Testis (tissue), 3 donors: ENCODE results near the gene RAB11FIP3. TPM values are rescaled to one million over a fixed set of nuclear protein-coding genes. Genes with fewer than 3 reads are reported as not detected.

Experiments
- DNase-seq: peaks from one replicate; pipeline ENCODE4 v3.0.0-alpha.2; 2019
- H3K27ac ChIP-seq, 2 donors: fragments of 200-600 bp; sonication (generic); one replicate each; pipeline ENCODE4 v1.5.1; 2019
- H3K27me3 ChIP-seq: fragments of 200-600 bp; sonication (generic); one replicate; pipeline ENCODE4 v1.5.1; 2019
- H3K36me3 ChIP-seq: fragments of 200-600 bp; sonication (generic); one replicate; pipeline ENCODE4 v1.5.1; 2017; ENCODE audit warnings: low read depth; ENCODE audit errors: missing control alignments
- H3K4me1 ChIP-seq: fragments of 200-600 bp; sonication (generic); one replicate; pipeline ENCODE4 v1.5.1; 2019
- H3K4me3 ChIP-seq, 2 donors: fragments of 200-600 bp; sonication (generic); one replicate each; pipeline ENCODE4 v1.5.1; 2017 to 2019
- H3K9me3 ChIP-seq: fragments of 200-600 bp; sonication (generic); one replicate; pipeline ENCODE4 v1.5.1; 2017
- POLR2A ChIP-seq: fragments of 450-650 bp; IDR thresholded peaks from one replicate; pipeline ENCODE4 v1.6.1; 2017; ENCODE audit warnings: antibody characterized with exemption, mild to moderate bottlenecking, moderate library complexity
- WGBS, 2 donors: methylation state at CpG; one replicate each; pipeline ENCODE4 v1.1.5; 2018; 5-methylcytosine and 5-hydroxymethylcytosine counted together
- intact Hi-C: fragments of 100-400 bp; cut with DNase I; formaldehyde crosslinking; loops from one replicate; pipeline ENCODE4 v1.15.1; 2023; ENCODE audit warnings: low total_unique reads
- polyA plus RNA-seq: library from polyadenylated mRNA; stranded (reverse); fragments of 350-450 nt; fragmentation: Illumina TruSeq; extraction: RNeasy Lipid Tissue Mini Kit (QIAGEN cat#74804); gene quantifications from one replicate; pipeline ENCODE4 v1.2.3, GENCODE V29; 2014; ENCODE audit warnings: low read depth, low replicate concordance; ENCODE audit not compliant: insufficient read depth
- total RNA-seq, 2 donors: library from RNA; depleted of rRNA; stranded (reverse); fragments of >200 nt; gene quantifications; one replicate each; pipeline ENCODE4 v1.2.3, GENCODE V29; 2016
- TF ChIP-seq, protein P1 (sequence below), 3 experiments: fragments of 450-650 bp in 2 of 3; fragments of 200-600 bp in 1 of 3; sonication (generic) in 1 of 3; IDR thresholded peaks; one replicate each; pipeline ENCODE4 v1.5.1; 2016 to 2019; ENCODE audit warnings: antibody characterized with exemption in 3 of 3, mild to moderate bottlenecking in 2 of 3, moderate library complexity in 1 of 3

RAB11FIP3 gene
- total and polyA plus RNA-seq, 3 donors from 2014 or later, result 61.7 to 186 (median 166) TPM

DNA sequence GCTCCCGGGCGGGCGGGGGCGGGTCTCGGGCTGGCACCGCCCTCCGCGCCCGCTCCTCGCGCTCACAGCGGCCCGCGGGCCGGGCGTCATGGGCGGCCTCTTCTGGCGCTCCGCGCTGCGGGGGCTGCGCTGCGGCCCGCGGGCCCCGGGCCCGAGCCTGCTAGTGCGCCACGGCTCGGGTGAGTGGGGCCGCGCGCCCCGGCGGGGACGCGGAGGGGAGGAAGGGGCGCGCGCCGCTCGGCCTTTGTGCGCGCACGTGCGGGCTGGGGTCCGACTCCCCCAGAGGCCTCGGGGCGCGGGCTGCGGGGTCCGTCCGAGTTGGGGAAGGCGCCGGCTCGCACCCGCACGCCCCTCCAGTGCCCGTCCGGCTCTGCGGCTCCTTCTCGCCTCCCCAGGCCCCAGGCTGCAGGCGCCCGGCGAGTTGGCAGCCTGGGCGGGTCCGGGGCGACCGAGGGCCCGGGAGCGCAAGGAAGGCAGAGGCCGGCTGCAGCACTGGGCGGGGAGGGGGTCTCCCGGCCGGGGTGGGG lies 28.3 kb upstream of the RAB11FIP3 start, which contains the start of gene NME4:
NME4 (plus strand) TSS at position 65 of the 527 bp plus-strand sequence; CDS start at position 89, 24 bp downstream.
- no peak for TF ChIP-seq POLR2A
- TF ChIP-seq, protein P1, sequence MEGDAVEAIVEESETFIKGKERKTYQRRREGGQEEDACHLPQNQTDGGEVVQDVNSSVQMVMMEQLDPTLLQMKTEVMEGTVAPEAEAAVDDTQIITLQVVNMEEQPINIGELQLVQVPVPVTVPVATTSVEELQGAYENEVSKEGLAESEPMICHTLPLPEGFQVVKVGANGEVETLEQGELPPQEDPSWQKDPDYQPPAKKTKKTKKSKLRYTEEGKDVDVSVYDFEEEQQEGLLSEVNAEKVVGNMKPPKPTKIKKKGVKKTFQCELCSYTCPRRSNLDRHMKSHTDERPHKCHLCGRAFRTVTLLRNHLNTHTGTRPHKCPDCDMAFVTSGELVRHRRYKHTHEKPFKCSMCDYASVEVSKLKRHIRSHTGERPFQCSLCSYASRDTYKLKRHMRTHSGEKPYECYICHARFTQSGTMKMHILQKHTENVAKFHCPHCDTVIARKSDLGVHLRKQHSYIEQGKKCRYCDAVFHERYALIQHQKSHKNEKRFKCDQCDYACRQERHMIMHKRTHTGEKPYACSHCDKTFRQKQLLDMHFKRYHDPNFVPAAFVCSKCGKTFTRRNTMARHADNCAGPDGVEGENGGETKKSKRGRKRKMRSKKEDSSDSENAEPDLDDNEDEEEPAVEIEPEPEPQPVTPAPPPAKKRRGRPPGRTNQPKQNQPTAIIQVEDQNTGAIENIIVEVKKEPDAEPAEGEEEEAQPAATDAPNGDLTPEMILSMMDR (IDR thresholded peaks at IDR 0.05), result no peak
- no peaks in the 10 kb centered on the region for H3K9me3 ChIP-seq
- peaks cover 23% of the 10 kb centered on the region for H3K4me1 ChIP-seq
- H3K4me3 ChIP-seq, result peak within 1 kb of the TSS; percentile 65 to 78
- peak; percentile 51 for DNase-seq
- intact Hi-C loops, result no loop called here
- no peaks in the 10 kb centered on the region for H3K27me3 ChIP-seq
- 0% methylated on average over 5 to 39 of the region's 75 CpGs for WGBS, 2 donors
- peak within 1 kb of the TSS; percentile 80 to 88 for H3K27ac ChIP-seq
- no peaks in the 10 kb centered on the region for H3K36me3 ChIP-seq

DNA sequence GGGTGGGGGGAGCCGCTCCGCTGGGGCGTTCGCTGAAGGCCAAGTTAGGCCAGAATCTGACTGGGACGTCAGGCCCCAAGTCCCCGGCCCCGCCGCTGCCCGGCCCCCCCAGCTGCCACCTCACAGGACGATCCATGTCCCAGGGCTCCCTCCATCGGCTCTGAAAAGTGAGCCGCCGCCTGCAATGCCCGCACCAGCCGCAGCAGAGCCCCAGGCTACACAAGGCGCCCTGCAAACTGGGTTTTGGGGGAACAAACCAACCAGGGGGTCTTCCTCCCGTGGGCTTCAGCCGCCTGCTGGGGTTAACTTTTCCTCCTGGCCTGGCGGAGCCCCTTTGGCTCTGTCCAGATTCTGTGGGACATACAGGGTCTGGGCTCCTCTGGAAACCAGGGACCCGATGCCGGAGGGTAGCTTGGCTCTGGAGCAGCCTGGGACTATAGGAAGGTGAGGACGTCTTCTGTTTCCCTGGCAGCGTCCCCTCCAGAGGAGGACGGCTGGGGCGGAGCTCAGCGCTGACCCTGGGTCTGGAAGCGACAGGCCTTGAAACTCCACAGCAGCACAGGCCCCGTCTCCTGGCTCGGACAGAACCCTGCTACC lies 27.6 kb upstream of the RAB11FIP3 start:
- H3K27ac ChIP-seq, result peak overlapping the region; percentile 55 to 88
- H3K27me3 ChIP-seq, result no peaks in the 10 kb centered on the region
- intact Hi-C loops, result no loop called here
- H3K36me3 ChIP-seq, result no peaks in the 10 kb centered on the region
- no peak for TF ChIP-seq POLR2A
- TF ChIP-seq, protein P1 (IDR thresholded peaks at IDR 0.05), result peak; percentile 33 to 49 (median 44)
- peaks cover 23% of the 10 kb centered on the region for H3K4me1 ChIP-seq
- peak overlapping the region; percentile 65 to 78 for H3K4me3 ChIP-seq
- peak; percentile 75 for DNase-seq
- WGBS, 2 donors, result 17 to 26% methylated on average over 10 to 16 of the region's 29 CpGs
- no peaks in the 10 kb centered on the region for H3K9me3 ChIP-seq

DNA sequence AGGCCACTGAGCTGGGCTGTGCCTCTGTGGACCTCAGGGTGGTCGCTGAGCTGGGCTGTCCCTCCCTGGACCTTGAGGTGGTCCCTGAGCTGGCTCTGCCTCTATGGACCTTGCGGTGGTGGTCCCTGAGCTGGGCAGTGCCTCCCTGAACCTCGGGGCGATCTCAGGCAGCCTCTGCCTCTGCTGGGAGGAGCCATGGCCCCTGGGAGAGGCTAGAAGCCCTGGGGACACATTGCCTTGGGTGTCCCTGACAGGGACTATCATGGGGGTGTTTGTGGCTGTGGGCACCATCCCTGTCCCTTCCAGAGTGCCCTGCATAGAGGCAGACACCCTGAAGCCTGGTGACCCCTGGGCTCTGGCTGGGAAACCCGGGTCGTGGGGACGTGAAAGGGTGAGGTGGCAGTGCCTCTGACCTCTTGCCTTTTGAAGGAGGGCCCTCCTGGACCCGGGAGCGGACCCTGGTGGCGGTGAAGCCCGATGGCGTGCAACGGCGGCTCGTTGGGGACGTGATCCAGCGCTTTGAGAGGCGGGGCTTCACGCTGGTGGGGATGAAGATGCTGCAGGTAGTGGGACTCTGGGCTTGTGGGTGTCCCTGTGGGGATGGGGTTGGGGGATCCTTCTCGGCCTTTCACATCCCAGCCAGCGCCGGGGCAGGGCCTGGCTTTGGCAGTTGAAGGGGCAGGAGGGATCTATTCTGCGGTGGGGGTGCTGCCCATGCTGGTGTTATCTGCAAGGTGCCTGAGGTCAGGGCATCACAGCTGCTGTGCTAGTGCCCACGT lies 26.7 kb upstream of the RAB11FIP3 start:
- 57 to 79% methylated on average over 3 to 24 of the region's 24 CpGs for WGBS, 2 donors
- Histone ChIP-seq H3K27me3 (no peaks in the 10 kb centered on the region), H3K9me3 (no peaks in the 10 kb centered on the region), H3K4me3 (no peak overlapping the region), H3K27ac (peak overlapping the region; percentile 55 to 88), H3K4me1 (peaks cover 23% of the 10 kb centered on the region), H3K36me3 (no peaks in the 10 kb centered on the region)
- intact Hi-C loops, result no loop called here
- no peak for TF ChIP-seq POLR2A
- TF ChIP-seq, protein P1 (IDR thresholded peaks at IDR 0.05), result no peak
- DNase-seq, result no peak

DNA sequence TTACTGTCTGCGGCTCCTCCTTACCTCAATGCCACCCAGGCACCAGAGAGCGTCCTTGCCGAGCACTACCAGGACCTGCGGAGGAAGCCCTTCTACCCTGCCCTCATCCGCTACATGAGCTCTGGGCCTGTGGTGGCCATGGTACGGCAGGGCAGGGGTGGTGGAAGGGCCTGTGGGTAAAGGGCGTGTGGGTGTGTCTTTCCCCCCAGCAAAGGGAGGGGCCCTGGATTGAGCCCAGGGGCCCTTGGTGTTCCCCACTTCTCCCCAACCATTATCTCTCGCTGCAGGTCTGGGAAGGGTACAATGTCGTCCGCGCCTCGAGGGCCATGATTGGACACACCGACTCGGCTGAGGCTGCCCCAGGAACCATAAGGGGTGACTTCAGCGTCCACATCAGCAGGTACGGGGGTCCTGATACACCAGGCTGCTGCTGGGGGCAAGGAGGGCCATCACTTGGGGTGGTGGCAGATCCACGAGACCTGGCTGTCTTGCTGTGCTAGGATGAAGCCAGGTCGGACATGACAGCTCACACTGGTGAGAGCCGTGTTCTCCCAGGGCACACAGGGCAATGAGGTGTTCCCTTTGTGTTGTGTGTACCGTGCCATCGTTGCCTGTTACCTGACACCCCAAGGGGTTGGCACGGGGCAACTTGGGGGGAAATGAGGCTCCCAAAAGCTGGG lies 26.0 kb upstream of the RAB11FIP3 start:
- Histone ChIP-seq H3K27me3 (no peaks in the 10 kb centered on the region), H3K4me3 (no peak overlapping the region), H3K27ac (no peak overlapping the region), H3K36me3 (no peaks in the 10 kb centered on the region), H3K4me1 (peaks cover 23% of the 10 kb centered on the region), H3K9me3 (no peaks in the 10 kb centered on the region)
- 76 to 86% methylated on average over 7 to 22 of the region's 22 CpGs for WGBS, 2 donors
- no peak for DNase-seq
- intact Hi-C loops, result no loop called here
- no peak for TF ChIP-seq POLR2A
- TF ChIP-seq, protein P1 (IDR thresholded peaks at IDR 0.05), result no peak
